ENCODE measurements around the gene BOLA2.
"Not testable (repeated sequence)": the region's sequence is repeated elsewhere in the genome, so short reads cannot be mapped to it uniquely, and the experiment has no call there.

The BOLA2 gene

DNA sequence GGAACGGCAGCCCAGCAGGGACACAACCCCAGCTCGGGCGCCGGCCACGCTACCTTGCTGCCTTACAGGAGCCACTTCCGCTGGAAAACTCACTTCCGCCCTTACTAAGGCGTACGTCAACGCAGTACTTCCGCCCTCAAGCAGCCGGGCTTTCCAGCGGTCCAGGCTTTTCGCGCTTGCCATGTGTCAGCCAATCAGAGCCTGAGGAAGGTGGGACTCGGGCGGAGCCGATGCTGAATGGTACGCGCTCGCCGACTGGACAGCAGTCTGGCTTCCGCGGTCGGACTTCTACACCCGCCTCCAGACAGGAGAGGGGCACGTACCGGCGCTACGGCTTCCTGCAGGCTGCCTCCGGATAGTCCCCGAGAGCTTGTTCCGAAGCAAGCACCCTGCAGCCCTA, at the start of gene BOLA2, which contains the start of gene SLX1B:
BOLA2 (minus strand) TSS at position 83 of the 400 bp plus-strand sequence. CDS start 98 bp downstream, outside the sequence.
SLX1B (plus strand) TSS at position 265 of the 400 bp plus-strand sequence.
- DNase-seq = not testable (repeated sequence)

DNA sequence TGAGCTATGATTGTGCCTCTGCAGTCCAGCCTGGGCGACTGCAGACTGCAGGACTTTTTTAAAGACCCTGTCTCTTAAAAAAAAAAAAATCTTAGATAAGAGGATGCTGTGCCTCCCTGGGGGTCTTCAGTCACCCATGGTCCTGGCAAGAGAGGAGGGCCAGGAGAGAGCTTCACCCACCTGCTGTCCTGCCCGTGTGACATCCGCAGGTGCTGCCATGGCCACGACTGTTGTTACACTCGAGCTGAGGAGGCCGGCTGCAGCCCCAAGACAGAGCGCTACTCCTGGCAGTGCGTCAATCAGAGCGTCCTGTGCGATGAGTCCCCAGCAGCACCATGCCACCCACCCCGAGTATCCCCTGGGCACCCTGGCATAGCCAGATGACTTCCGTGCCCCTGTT, 28.1 kb upstream of the BOLA2 start:
- DNase-seq = peak; percentile 14

DNA sequence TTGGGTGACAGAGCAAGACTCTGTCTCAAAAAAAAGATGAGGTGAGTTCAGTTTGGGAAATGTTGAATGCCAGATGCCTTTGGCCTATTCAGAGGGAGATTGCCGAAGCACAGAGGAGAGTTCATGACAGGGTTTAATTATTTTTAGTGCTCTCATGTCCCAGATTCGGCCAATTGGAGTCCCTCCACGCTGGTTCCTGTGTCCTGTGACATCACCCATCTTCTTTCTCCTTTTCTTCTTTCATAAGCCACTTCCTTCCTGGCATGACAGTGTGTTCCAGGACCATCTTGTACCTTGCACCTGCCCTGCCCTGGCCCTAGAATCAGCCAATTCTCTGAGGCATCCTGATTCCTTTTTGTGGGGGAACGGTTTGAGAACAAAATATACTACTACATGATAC, 17.9 kb upstream of the BOLA2 start:
- DNase-seq = not testable (repeated sequence)

DNA sequence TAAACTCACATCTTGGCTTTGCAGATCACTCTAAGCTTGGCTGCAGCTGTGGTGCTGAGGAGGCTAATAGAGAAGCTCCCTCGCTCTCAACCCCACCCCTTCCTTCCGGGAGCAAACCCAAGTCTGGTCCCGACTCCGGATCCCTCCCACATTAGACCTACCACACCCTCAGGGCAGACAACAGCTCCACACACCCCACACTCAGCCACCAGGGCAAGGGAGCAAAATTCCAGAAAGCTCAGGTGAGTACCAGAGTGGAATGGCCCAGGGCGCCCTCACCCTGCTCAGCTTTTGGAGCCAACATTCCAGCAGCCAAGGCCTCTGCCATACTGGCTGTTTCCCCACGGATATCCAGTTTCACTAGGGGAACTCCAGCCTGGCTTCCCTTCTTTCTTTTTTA, 15.5 kb upstream of the BOLA2 start:
- DNase-seq = peak; percentile 27

DNA sequence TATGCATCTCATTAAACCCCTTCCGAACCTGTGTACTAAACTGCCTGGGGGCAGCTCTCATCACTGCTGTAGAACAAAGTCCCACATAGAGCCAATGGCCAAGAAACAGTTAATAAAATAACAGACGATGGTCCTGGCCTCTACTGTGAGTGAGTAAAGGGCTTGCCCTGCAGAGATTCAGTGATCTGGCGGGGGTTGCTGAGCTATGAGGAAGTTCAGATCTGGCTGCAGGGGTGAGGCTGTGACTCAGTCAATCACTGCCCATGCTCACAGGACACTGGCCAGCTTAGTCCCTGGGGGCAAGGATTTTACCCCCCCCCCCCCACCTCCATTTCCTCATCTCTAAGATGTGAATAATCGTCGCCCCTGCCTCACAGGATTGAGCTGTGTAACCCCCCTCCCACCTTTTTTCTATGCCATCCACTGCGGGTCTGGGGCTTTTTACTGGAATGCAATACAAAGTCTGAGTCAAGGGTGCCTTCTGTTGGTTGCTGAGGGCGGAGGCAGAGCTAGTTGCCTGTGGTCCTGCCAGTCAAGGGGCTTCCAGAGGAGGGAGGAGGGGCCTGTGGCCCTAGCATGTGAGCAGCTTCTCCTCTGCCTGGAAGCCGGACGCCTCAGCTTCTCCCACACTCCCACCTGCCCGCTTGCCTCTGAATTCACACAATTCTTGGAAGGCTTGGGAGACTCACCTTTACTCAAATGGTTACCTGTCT, 13.7 kb upstream of the BOLA2 start:
- DNase-seq = not testable (repeated sequence)

DNA sequence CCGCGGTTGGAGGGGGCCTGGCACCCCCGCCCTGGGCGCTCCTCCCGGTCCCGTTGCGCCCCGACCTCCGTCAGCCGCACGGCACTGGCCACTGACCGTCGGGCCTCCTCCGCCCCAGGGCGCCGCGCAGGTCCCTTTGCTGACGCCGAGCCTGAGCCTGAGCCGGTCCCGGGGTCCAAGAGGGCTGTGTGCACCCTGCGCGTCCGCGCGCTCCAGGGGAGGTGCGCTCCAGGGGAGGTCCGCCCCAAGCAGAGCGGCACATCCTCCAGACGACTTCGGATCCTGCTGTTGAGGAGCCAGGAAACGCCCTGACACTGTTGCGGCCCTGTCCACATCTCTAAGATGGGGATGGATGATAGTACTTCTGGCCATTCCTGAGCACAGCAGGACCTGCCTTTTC, 12.8 kb upstream of the BOLA2 start:
- not testable (repeated sequence) for DNase-seq

DNA sequence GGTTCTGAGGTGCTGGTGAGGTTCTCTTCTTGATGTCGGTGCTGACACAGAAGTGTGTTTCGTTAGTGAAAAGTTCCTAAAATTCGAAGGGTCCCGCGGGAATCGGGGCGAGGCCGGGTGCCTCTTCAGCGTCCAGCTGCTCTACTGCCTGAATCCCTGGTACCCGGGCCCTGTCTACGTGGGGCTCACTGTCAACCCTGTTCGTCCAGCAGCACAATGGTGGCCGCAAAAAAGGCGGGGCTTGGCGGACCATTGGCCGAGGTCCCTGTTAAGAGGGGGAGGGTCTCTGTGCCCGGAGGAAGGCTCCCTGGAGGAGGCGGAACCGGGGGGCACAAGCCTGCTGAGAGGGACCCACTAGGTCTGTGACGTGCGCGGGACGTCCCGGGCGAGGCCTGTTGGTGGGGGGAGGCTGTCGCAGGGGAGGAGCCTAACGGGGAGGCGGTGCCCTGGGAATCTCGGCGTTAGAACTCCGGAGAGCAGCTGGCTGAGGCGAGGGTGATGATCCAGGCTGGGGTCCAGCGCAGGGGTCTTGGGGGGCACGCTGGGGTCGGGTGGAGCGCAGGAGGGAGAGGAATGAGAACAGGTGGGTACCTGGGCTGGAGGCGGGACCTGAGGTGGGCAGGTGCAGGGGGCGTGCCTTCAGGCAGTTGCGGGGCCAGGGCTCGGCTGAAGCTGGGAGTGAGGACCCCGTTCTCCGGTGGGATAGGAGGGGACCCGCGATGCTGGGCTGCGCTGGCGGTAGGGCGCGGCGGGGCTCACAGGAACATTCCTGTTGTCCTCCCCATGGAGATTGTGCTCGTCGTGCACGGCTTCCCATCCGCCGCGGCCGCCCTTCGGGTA, 12.1 kb upstream of the BOLA2 start:
- not testable (repeated sequence) for DNase-seq

DNA sequence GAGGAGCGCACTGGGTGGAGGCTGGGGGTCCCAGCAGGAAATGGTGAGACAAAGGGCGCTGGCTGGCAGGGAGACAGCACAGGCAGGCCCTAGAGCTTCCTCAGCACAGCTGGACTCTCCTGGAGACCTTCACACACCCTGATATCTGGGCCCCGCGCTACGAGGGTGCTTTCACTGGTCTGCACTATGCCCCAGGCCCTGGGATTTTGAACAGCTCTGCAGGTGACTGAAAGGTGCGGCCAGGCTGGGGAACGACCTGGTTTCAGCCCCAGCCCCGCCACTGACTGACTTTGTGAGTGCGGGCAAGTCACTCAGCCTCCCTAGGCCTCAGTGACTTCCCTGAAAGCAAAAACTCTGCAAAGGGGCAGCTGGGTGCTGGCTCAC, 6.5 kb upstream of the BOLA2 start:
- not testable (repeated sequence) for DNase-seq

DNA sequence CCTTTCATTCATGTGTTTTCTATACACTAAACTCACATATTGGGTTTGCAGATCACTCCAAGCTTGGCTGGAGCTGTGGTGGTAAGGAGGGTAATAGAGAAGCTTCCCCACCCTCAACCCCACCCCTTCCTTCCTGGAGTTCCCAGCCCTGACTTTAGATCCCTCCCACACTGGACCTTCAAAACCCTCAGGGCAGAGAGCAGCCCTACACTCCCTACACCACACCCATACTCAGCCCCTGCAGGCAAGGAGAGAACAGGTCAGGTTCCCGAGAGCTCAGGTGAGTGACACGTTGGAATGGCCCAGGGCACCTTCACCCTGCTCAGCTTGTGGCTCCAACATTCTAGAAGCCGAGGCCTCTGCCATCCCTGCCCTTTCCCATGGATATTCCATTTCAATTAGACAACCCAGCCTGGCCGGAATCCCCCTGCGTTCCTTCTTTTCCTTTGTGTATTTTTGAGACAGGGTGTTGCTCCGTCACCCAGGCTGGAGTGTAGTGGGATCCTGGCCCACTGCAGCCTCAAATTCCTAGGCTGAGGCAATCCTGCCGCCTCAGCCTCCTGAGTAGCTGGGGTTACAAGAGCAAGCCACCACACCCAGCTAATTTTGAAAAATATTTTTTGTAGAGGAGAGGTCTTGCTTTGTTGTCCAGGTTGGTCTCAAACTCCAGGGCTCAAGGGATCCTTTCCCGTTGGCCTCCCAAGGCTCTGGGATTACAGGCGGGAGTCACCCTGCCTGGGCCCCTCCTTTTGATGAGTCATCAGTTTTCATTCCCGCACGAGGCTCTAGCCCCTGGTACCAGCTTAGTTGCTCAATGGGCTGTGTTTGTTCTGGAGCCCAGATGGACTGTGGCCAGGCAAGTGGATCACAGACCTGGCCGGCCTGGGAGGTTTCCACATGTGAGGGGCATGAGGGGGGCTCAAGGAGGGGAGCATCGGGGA, 5.8 kb upstream of the BOLA2 start, which contains the start of gene SULT1A4:
SULT1A4 (plus strand) TSS at position 208 of the 941 bp plus-strand sequence. CDS start 1,473 bp downstream, outside the sequence.
- DNase-seq = not testable (repeated sequence)

DNA sequence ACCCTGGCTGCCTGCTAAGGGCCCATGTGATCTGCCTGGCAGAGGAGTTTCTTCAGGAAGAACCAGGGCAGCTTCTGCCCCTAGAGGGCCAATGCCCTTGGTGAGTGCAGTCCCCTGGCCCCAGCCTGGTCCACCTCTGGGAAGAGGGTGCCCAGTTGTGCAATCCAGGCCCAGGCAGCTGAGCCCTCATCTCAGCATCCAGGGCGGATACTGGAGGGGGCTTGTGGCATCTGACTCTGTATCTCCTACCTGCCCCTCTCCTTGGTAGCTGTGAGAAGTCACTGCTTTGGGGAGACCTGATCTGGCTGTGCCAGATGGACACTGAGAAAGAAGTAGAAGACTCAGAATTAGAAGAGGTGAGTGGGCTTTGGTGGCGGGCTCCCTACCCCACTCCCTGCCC, 3.5 kb upstream of the BOLA2 start:
- DNase-seq = peak; percentile 11

DNA sequence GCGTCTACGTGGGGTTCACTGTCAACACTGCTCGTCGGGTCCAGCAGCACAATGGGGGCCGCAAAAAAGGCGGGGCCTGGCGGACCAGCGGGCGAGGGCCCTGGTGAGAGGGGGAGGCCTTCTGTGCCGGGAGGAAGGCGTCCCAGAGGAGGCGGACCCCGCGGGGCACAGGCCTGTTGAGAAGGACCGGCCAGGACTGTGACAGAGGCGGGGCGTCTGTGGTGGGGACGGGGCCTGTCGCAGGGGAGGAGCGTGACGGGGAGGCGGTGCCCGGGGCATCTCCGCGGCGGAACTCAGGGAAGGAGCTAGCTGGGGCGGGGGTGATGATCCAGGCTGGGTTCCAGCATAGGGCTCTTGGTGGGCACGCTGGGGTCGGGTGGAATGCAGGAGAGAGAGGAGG, 677 bp upstream of the BOLA2 start:
- DNase-seq = not testable (repeated sequence)

DNA sequence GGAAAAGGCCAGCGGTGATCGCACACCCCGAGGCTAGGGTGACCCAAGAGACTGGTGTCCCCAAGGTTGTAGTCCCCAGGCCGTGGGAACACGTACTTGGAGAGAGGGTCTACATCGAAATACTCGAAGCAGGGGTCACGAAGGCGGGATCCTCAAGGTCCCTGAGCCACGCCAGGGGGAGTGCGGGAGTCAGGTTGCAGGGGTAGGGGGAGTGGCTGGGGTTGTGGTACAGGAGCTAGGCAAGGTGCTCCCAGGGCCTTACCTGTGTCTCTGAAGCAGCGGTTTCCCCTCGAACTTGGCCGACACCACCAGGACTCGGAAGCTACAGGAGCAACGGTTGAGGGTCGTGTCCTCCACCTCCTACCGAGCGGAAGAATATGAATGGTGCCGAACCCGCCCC, 397 bp downstream of the BOLA2 start:
- DNase-seq = not testable (repeated sequence)

DNA sequence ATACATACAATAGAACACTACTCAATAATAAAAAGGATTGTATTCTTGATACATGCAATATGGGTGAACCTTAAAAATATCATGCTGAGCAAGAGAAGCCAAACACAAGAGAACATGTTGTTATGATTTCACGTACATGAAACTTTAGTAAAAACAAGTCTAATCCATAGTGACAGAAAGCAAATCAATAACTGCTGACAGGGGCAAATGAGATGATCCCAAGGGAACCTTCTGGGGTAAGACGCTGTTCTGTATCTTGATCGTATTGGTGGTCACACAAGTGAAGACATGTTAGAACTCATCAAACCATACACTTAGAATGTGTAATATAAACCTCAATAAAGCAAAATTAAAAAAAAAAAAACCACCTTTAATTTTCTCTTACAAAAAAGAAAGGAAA, 28.8 kb downstream of the BOLA2 start:
- DNase-seq = not testable (repeated sequence)

DNA sequence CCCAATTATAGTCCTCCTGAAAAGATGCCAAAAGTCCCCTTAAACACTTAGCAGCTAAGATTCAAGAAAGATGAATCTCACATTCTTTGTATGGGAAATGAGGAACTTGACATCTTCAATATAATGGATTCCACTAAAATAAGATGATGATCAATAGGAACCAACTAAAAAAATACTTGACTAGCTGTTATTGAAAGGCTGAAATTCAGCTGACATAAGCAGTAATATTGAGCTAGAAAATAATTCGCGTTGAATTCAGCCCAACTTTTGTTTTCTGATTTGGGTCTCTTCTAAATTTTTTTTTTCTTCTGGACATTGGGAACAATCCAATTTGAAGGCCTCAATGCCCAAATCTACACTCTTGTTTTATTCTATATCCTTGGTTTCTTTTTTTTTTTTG, 30.6 kb downstream of the BOLA2 start:
- DNase-seq = not testable (repeated sequence)

DNA sequence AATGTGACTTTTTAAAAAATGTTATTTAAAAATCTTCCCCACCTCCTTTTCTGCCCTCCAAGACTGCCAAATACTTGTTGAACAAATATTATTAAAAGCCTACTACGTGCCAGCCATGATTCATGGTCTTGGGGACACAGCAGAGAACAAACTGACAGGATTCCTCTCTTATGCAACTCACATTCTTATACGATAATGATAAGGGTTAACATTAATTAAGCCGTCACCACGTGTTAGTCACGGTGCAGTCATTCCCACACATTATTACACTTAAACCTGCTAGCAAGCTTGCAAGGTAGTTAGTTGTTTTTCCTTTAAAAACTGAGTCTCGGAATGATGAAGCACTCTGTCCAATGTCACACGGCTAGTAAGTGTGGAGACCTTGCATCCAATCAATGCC, 48.9 kb downstream of the BOLA2 start:
- not testable (repeated sequence) for DNase-seq
